ENCODE data around the gene SLC44A2. TPM values are rescaled to one million over a fixed set of nuclear protein-coding genes. Genes with fewer than 3 reads are reported as not detected.

Gene SLC44A2
- total and polyA plus RNA-seq, 10 of the 15 experiments (the other 5 are each of a cell fraction or from before 2014, with no cell fraction given) = 3.0 to 51.3 (median 26.8) TPM

DNA sequence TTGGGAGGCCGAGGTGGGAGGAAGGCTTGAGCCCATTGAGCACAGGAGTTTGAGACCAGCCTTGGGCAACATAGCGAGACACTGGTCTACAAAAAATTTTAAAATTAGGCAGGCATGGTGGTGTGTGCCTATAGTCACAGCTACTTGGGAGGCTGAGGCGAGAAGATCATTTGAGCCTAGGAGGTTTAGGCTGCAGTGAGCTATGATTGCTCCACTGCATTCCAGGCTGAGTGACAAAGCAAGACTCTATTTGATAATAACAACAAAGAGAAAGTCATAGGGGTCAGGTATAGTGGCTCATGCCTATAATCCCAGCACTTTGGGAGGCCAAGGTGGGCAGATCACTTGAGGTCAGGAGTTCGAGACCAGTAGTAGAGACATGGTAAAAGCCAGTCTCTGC is 4.6 kb upstream of the SLC44A2 start:
- SMC1A ChIA-PET (ENCODE audit: uncharacterized antibody, unreplicated experiment) = interaction anchor here (1.0 to 1.7 kb wide), 2 partner anchors 16 to 26 kb away, joined by 3 to 4 read pairs; no protein-coding TSS in a partner anchor
- no peak overlapping the region for H3K4me2 ChIP-seq (ENCODE audit: control insufficient read depth, insufficient read depth)
- POLR2A ChIA-PET = no interaction called here
- TF ChIP-seq CREB1 (IDR thresholded peaks at IDR 0.05; ENCODE audit: low read depth) (no peak), NRF1 (conservative IDR thresholded peaks at IDR 0.05; ENCODE audit: low read depth, low read length) (no peak), SIX5 (IDR thresholded peaks at IDR 0.05; ENCODE audit: low read depth, low read length, severe bottlenecking) (no peak), MTA3 (IDR thresholded peaks at IDR 0.05; ENCODE audit: borderline replicate concordance, low read length) (no peak)
- TF ChIP-seq, protein P1, sequence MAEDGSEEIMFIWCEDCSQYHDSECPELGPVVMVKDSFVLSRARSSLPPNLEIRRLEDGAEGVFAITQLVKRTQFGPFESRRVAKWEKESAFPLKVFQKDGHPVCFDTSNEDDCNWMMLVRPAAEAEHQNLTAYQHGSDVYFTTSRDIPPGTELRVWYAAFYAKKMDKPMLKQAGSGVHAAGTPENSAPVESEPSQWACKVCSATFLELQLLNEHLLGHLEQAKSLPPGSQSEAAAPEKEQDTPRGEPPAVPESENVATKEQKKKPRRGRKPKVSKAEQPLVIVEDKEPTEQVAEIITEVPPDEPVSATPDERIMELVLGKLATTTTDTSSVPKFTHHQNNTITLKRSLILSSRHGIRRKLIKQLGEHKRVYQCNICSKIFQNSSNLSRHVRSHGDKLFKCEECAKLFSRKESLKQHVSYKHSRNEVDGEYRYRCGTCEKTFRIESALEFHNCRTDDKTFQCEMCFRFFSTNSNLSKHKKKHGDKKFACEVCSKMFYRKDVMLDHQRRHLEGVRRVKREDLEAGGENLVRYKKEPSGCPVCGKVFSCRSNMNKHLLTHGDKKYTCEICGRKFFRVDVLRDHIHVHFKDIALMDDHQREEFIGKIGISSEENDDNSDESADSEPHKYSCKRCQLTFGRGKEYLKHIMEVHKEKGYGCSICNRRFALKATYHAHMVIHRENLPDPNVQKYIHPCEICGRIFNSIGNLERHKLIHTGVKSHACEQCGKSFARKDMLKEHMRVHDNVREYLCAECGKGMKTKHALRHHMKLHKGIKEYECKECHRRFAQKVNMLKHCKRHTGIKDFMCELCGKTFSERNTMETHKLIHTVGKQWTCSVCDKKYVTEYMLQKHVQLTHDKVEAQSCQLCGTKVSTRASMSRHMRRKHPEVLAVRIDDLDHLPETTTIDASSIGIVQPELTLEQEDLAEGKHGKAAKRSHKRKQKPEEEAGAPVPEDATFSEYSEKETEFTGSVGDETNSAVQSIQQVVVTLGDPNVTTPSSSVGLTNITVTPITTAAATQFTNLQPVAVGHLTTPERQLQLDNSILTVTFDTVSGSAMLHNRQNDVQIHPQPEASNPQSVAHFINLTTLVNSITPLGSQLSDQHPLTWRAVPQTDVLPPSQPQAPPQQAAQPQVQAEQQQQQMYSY (CRISPR knock-in tag; IDR thresholded peaks at IDR 0.05) = no peak
- H2AFZ ChIP-seq (ENCODE audit: control insufficient read depth, low read depth, low read length) = no peak overlapping the region
- H3K36me3 ChIP-seq (ENCODE audit: control insufficient read depth in 2 of 2, insufficient read depth in 2 of 2, low read length in 1 of 2) = peaks cover 0 to 2% of the 10 kb centered on the region in 2 experiments; a peak in 2 of 4 replicates
- H3K4me3 ChIP-seq = no peak overlapping the region
- WGBS (ENCODE audit: insufficient coverage, insufficient replicate concordance, low lambda C conversion rate, missing lambda C conversion rate) = 100% methylated on average over 4 of the region's 4 CpGs
- H4K20me1 ChIP-seq (ENCODE audit: control insufficient read depth, insufficient read depth) = no peaks in the 10 kb centered on the region
- no TSS peak for BruUV-seq (replicated peaks)
- H3K79me2 ChIP-seq (ENCODE audit: control insufficient read depth, insufficient read depth, low read length) = no peaks in the 10 kb centered on the region
- no peak overlapping the region for H3K27ac ChIP-seq (ENCODE audit: control insufficient read depth, insufficient read depth)
- RAD21 ChIA-PET (ENCODE audit: unreplicated experiment) = interaction anchor here (1.4 kb wide), 1 partner anchor 23 kb away, joined by 3 read pairs; no protein-coding TSS in a partner anchor
- CTCF ChIA-PET = interaction anchor here (1.0 to 1.8 kb wide), 3 partner anchors 22 to 79 kb away, joined by 3 to 6 read pairs (median 3); no protein-coding TSS in a partner anchor
- FAIRE-seq (no peak), DNase-seq (ENCODE audit: low read depth, low spot score) (no peak), ATAC-seq (no peak)
- in situ Hi-C loops (cut with MboI) (no loop called here), intact Hi-C loops (cut with micrococcal nuclease; ENCODE audit: unreplicated experiment) (no loop called here)
- no peaks in the 10 kb centered on the region for H3K27me3 ChIP-seq (replicated peaks in 1 of 2; ENCODE audit: control insufficient read depth in 2 of 2, insufficient read depth in 2 of 2, low read length in 1 of 2)
- no peaks in the 10 kb centered on the region for H3K9me3 ChIP-seq (replicated peaks; ENCODE audit: control insufficient read depth, insufficient read depth, low read length)
- no peaks in the 10 kb centered on the region for H3K4me1 ChIP-seq (ENCODE audit: control insufficient read depth, insufficient read depth, low read length)
- H3K9ac ChIP-seq (ENCODE audit: control insufficient read depth, insufficient read depth, low read length) = no peak overlapping the region
